Endothelial cell of umbilical vein (primary cell): ENCODE measurements around the gene TRIM51. TPM values are rescaled to one million over a fixed set of nuclear protein-coding genes. Genes with fewer than 3 reads are reported as not detected.
"Not testable (repeated sequence)": the region's sequence is repeated elsewhere in the genome, so short reads cannot be mapped to it uniquely, and the experiment has no call there.

Experiments used
- BruUV-seq: library from RNA; stranded (reverse); fragments of 400-500 nt; replicated peaks from 2 replicates; lab custom pipeline; 2021; lab: Mats Ljungman, UMichigan
- CTCF ChIA-PET: fragments of 300-600, 350-600 bp; sonication (Branson Sonifier 250); formaldehyde crosslinking; loops from one replicate; lab custom pipeline; 2021; ENCODE audit warnings: antibody characterized with exemption, inconsistent platforms; lab: Charles Lee
- POLR2A ChIA-PET: fragments of 300-600, 350-600 bp; sonication (Branson Sonifier 250); formaldehyde crosslinking; loops from one replicate; lab custom pipeline; 2021; ENCODE audit warnings: antibody characterized with exemption, inconsistent platforms; lab: Charles Lee
- DNase-seq: peaks from one replicate; pipeline ENCODE4 v3.0.0-alpha.2; 2011; ENCODE audit warnings: low read depth, low spot score
- FAIRE-seq: peaks from 2 replicates; lab custom pipeline; 2011; peaks lifted over from hg19 to GRCh38; lab: Jason Lieb, UNC
- H2AFZ ChIP-seq: 2 replicates; pipeline ENCODE4 v1.6.0; 2012; ENCODE audit warnings: low read depth, low read length, control low read depth, inconsistent platforms
- H3K27ac ChIP-seq: 2 replicates; pipeline ENCODE4 v1.5.1; 2011; ENCODE audit warnings: low read depth, mild to moderate bottlenecking, control low read depth, low read length, moderate library complexity; ENCODE audit not compliant: insufficient read depth
- H3K27me3 ChIP-seq, 2 experiments: 2 replicates each; pipeline versions ENCODE4 v1.6.0 to v1.6.1; 2011; ENCODE audit warnings: low read length in 2 of 2, mixed read lengths in 1 of 2; ENCODE audit not compliant: control insufficient read depth in 2 of 2, insufficient read depth in 2 of 2
- H3K36me3 ChIP-seq, 2 experiments: 2 replicates in 1 of 2; 3 replicates in 1 of 2; pipeline ENCODE4 v1.5.1; 2011; ENCODE audit warnings: low read length in 2 of 2, mild to moderate bottlenecking in 1 of 2, moderate library complexity in 1 of 2; ENCODE audit not compliant: control insufficient read depth in 2 of 2, insufficient read depth in 2 of 2; ENCODE audit errors: extremely low read depth in 1 of 2
- H3K4me1 ChIP-seq: 3 replicates; pipeline ENCODE4 v1.5.1; 2011; ENCODE audit warnings: mild to moderate bottlenecking, low read length; ENCODE audit not compliant: control insufficient read depth, insufficient read depth; ENCODE audit errors: extremely low read depth
- H3K4me2 ChIP-seq: 2 replicates; pipeline ENCODE4 v1.6.1; 2011; ENCODE audit warnings: low read length, control low read depth, mixed read lengths; ENCODE audit not compliant: insufficient read depth
- H3K4me3 ChIP-seq, 3 experiments: fragments of 200-600 bp in 1 of 3; sonication (generic), shearing (Covaris generic) in 1 of 3; replicated peaks in 1 of 3; 2 replicates each; pipeline ENCODE4 v1.5.1; 2011 to 2016; ENCODE audit warnings: control low read depth in 3 of 3, low read length in 3 of 3, mild to moderate bottlenecking in 2 of 3, inconsistent platforms in 1 of 3, low read depth in 1 of 3, moderate library complexity in 1 of 3; ENCODE audit not compliant: insufficient read depth in 1 of 3
- H3K79me2 ChIP-seq: 2 replicates; pipeline ENCODE4 v1.6.0; 2012; ENCODE audit warnings: low read length, inconsistent platforms; ENCODE audit not compliant: control insufficient read depth, insufficient read depth
- H3K9ac ChIP-seq: replicated peaks from 2 replicates; pipeline ENCODE3; 2011; ENCODE audit warnings: low read length, control low read depth; ENCODE audit not compliant: insufficient read depth; ENCODE audit errors: extremely low read depth
- H3K9me1 ChIP-seq: replicated peaks from 3 replicates; pipeline ENCODE4 v1.6.0; 2011; ENCODE audit warnings: mild to moderate bottlenecking, low read length; ENCODE audit not compliant: control insufficient read depth, insufficient read depth; ENCODE audit errors: extremely low read depth
- H3K9me3 ChIP-seq: replicated peaks from 2 replicates; pipeline ENCODE4 v1.5.1; 2012; ENCODE audit warnings: low read length, inconsistent platforms; ENCODE audit not compliant: control insufficient read depth, insufficient read depth
- H4K20me1 ChIP-seq: replicated peaks from 2 replicates; pipeline ENCODE3; 2011; ENCODE audit warnings: mild to moderate bottlenecking, low read length; ENCODE audit not compliant: control insufficient read depth, insufficient read depth; ENCODE audit errors: extremely low read depth
- CTCF ChIP-seq, 2 donors: IDR thresholded peaks; 1 replicate in 1 of 2; 2 replicates in 1 of 2; pipeline ENCODE4 v1.5.1; 2011; ENCODE audit warnings: low read length in 2 of 2, mild to moderate bottlenecking in 2 of 2, moderate library complexity in 2 of 2, control low read depth in 1 of 2, inconsistent platforms in 1 of 2, low read depth in 1 of 2; ENCODE audit not compliant: insufficient read depth in 1 of 2; ENCODE audit errors: extremely low read depth in 1 of 2
- EZH2 ChIP-seq: IDR thresholded peaks from 2 replicates; pipeline ENCODE4 v1.6.1; 2012; ENCODE audit warnings: borderline replicate concordance, low read depth, mild to moderate bottlenecking, moderate library complexity, low read length, inconsistent platforms; ENCODE audit not compliant: severe bottlenecking
- FOS ChIP-seq: IDR thresholded peaks from 2 replicates; pipeline ENCODE4 v1.6.1; 2011; ENCODE audit warnings: mild to moderate bottlenecking, low read length, moderate library complexity, borderline replicate concordance; ENCODE audit not compliant: insufficient read depth
- GATA2 ChIP-seq: IDR thresholded peaks from 2 replicates; pipeline ENCODE4 v1.7.0; 2011; ENCODE audit warnings: low read depth, mild to moderate bottlenecking, moderate library complexity, mixed read lengths, low read length; ENCODE audit not compliant: insufficient read length, insufficient read depth
- JUN ChIP-seq: IDR thresholded peaks from 2 replicates; pipeline ENCODE4 v1.6.1; 2011; ENCODE audit warnings: borderline replicate concordance, low read depth; ENCODE audit not compliant: insufficient read length, insufficient read depth
- MAX ChIP-seq: IDR thresholded peaks from 2 replicates; pipeline ENCODE4 v1.6.1; 2011; ENCODE audit not compliant: insufficient read depth, insufficient read length
- MYC ChIP-seq: IDR thresholded peaks from one replicate; pipeline ENCODE4 v1.6.1; 2011; ENCODE audit warnings: mild to moderate bottlenecking, low read depth, low read length
- POLR2A ChIP-seq: IDR thresholded peaks from 2 replicates; pipeline ENCODE4 v1.6.1; 2012; ENCODE audit warnings: low read depth, mild to moderate bottlenecking, control low read depth, low read length
- POLR2AphosphoS5 ChIP-seq: IDR thresholded peaks from 2 replicates; pipeline ENCODE4 v1.6.1; 2012; ENCODE audit warnings: low read depth, mild to moderate bottlenecking, control low read depth, low read length, moderate library complexity; ENCODE audit not compliant: insufficient read depth
- dilution Hi-C: fragments of 300-500 bp; cut with MboI; formaldehyde crosslinking; loops from one replicate; pipeline ENCODE4 v1.15.0; 2019; ENCODE audit warnings: low sequenced_read_pairs; ENCODE audit not compliant: extremely low pct_ligation_motif_present
- intact Hi-C: fragments of 100-400 bp; cut with micrococcal nuclease; formaldehyde crosslinking; loops from one replicate; pipeline ENCODE4 v1.10.0; 2022
- polyA plus RNA-seq, 4 experiments: library from polyadenylated mRNA; depleted of rRNA in 3 of 4; stranded (reverse) in 3 of 4; unstranded in 1 of 4; fragments of >200 nt; gene quantifications; 2 replicates each; pipeline versions ENCODE4 v1.2.1 to v1.2.3, GENCODE V29; 2011 to 2012; ENCODE audit warnings: missing spikeins in 1 of 4
- total RNA-seq: library from RNA; stranded (reverse); gene quantifications from 2 replicates; pipeline ENCODE4 v1.2.3, GENCODE V29; 2021

The TRIM51 gene
- total and polyA plus RNA-seq, 2 donors (not counting 3 experiments of a cell fraction or from before 2014, with no cell fraction given): not detected

- H4K20me1 ChIP-seq, H3K36me3 ChIP-seq, DNase-seq, H3K9ac ChIP-seq, FAIRE-seq, H3K27me3 ChIP-seq, H3K9me1 ChIP-seq, H3K4me3 ChIP-seq, H2AFZ ChIP-seq, H3K9me3 ChIP-seq, CTCF ChIA-PET, H3K4me1 ChIP-seq, POLR2A ChIA-PET, H3K79me2 ChIP-seq, H3K4me2 ChIP-seq, intact Hi-C loops, BruUV-seq, dilution Hi-C loops, H3K27ac ChIP-seq: not testable (repeated sequence)
Observed at GRCh38 chr11:55884995-55885394, 1.9 kb downstream of the TRIM51 start.

GRCh38 chr11:55885481-55885880, 2.4 kb downstream of the TRIM51 start:
- H3K4me1 ChIP-seq, H2AFZ ChIP-seq, dilution Hi-C loops, CTCF ChIA-PET, DNase-seq, H3K9ac ChIP-seq, H3K79me2 ChIP-seq, intact Hi-C loops, H4K20me1 ChIP-seq, H3K9me1 ChIP-seq, H3K27me3 ChIP-seq, H3K4me2 ChIP-seq, H3K9me3 ChIP-seq, H3K27ac ChIP-seq, POLR2A ChIA-PET, H3K36me3 ChIP-seq, BruUV-seq, FAIRE-seq, H3K4me3 ChIP-seq: not testable (repeated sequence)

- Histone ChIP-seq H3K9me1 (no peaks in the 10 kb centered on the region), H3K4me2 (no peak overlapping the region), H3K4me1 (no peaks in the 10 kb centered on the region), H2AFZ (no peak overlapping the region), H3K9me3 (peaks cover 1% of the 10 kb centered on the region), H3K27me3 (no peaks in the 10 kb centered on the region), H3K4me3 (no peak overlapping the region), H3K27ac (no peak overlapping the region), H3K36me3 (no peaks in the 10 kb centered on the region), H4K20me1 (no peaks in the 10 kb centered on the region), H3K79me2 (no peaks in the 10 kb centered on the region), H3K9ac (no peak overlapping the region)
- dilution Hi-C loops: no loop called here
- intact Hi-C loops: no loop called here
- no TSS peak for BruUV-seq
- ChIA-PET CTCF (no interaction called here), POLR2A (no interaction called here)
- TF ChIP-seq FOS: no peak
- TF ChIP-seq GATA2: no peak
- TF ChIP-seq MAX: no peak
- no peak for TF ChIP-seq MYC
- TF ChIP-seq JUN: no peak
- TF ChIP-seq EZH2: no peak
- no peak for TF ChIP-seq POLR2A
- no peak for TF ChIP-seq CTCF (IDR thresholded peaks at IDR 0.05; ENCODE audit: extremely low read depth in 1 of 2, insufficient read depth in 1 of 2, low read depth in 1 of 2, low read length in 2 of 2)
- TF ChIP-seq POLR2AphosphoS5: no peak
- DNase-seq (no peak), FAIRE-seq (no peak)
Observed at GRCh38 chr11:55895216-55895615, 12.1 kb downstream of the TRIM51 start.
